ENCODE results near the gene DMWD.

DNA sequence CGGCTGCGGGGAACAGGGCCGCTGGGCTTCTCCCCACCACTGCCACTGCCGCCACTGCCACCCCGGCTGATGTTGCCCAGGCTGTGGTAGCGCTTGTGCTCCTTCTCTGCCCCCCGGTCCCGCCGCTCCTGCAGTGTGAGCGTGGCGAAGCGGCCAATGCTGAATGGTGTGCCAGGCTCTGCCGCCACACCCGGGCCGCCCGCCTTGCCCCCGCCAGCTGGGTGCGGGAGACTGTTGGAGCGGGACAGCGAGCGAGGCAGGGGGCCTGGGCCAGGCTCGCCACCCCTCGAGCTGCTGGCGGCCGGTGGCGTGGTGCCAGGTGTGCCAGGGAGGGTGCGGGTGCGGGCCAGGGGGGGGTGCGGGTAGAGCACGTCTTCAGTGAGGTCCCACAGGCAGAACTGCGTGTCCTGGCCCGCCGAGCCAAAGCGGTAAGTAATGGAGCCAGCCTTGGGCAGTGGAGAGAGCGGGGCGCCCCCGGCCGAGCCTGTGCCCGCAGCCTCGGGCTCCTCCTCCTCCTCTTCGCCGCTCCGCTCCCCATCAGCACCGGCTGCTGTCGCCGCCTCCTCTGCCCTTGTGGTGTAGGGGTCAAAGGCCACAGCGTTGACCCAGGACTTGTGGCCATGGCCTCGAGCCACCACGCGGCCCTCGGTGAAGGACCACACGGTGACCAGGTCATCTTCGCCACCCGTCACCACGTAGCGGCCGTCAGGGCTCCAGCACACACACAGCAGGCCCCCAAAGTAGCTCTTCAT lies 6.7 kb downstream of the DMWD start:
- TF ChIP-seq, protein P1, sequence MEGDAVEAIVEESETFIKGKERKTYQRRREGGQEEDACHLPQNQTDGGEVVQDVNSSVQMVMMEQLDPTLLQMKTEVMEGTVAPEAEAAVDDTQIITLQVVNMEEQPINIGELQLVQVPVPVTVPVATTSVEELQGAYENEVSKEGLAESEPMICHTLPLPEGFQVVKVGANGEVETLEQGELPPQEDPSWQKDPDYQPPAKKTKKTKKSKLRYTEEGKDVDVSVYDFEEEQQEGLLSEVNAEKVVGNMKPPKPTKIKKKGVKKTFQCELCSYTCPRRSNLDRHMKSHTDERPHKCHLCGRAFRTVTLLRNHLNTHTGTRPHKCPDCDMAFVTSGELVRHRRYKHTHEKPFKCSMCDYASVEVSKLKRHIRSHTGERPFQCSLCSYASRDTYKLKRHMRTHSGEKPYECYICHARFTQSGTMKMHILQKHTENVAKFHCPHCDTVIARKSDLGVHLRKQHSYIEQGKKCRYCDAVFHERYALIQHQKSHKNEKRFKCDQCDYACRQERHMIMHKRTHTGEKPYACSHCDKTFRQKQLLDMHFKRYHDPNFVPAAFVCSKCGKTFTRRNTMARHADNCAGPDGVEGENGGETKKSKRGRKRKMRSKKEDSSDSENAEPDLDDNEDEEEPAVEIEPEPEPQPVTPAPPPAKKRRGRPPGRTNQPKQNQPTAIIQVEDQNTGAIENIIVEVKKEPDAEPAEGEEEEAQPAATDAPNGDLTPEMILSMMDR (IDR thresholded peaks at IDR 0.05; ENCODE audit: borderline replicate concordance, extremely low read depth, low read length, poor library complexity, severe bottlenecking), result no peak
- TF ChIP-seq EZH2 (IDR thresholded peaks at IDR 0.05; ENCODE audit: borderline replicate concordance, low read depth, low read length, severe bottlenecking), result no peak
